ENCODE measurements around the gene DYRK1A.
"Not testable (repeated sequence)": the region's sequence is repeated elsewhere in the genome, so short reads cannot be mapped to it uniquely, and the experiment has no call there.

DYRK1A gene

GRCh38 chr21:37535130-37535529 lies 168.6 kb downstream of the DYRK1A start:
- DNase-seq (ENCODE audit: low read depth), result no peak
- TF ChIP-seq CTCF (IDR thresholded peaks at IDR 0.05; ENCODE audit: control insufficient read depth, insufficient read depth, low read depth, low read length, missing control alignments), result no peak
- H3K4me3 ChIP-seq (ENCODE audit: control insufficient read depth, low read depth, low read length), result no peak overlapping the region

GRCh38 chr21:37535672-37536071 lies 169.1 kb downstream of the DYRK1A start:
- no peak for DNase-seq (ENCODE audit: low read depth)
- no peak for TF ChIP-seq CTCF (IDR thresholded peaks at IDR 0.05; ENCODE audit: control insufficient read depth, insufficient read depth, low read depth, low read length, missing control alignments)
- no peak overlapping the region for H3K4me3 ChIP-seq (ENCODE audit: control insufficient read depth, low read depth, low read length)

GRCh38 chr21:37536616-37537278 lies 170.2 kb downstream of the DYRK1A start:
- DNase-seq (ENCODE audit: low read depth), result no peak
- no peak for TF ChIP-seq CTCF (IDR thresholded peaks at IDR 0.05; ENCODE audit: control insufficient read depth, insufficient read depth, low read depth, low read length, missing control alignments)
- H3K4me3 ChIP-seq (ENCODE audit: control insufficient read depth, low read depth, low read length), result no peak overlapping the region

- no peak for DNase-seq (ENCODE audit: low read depth)
- no peak for TF ChIP-seq CTCF (IDR thresholded peaks at IDR 0.05; ENCODE audit: control insufficient read depth, insufficient read depth, low read depth, low read length, missing control alignments)
- no peak overlapping the region for H3K4me3 ChIP-seq (ENCODE audit: control insufficient read depth, low read depth, low read length)
Observed at GRCh38 chr21:37537391-37537996, 170.9 kb downstream of the DYRK1A start.

GRCh38 chr21:37538971-37539590 lies 172.5 kb downstream of the DYRK1A start:
- no peak for DNase-seq (ENCODE audit: low read depth)
- no peak overlapping the region for H3K4me3 ChIP-seq (ENCODE audit: control insufficient read depth, low read depth, low read length)
- TF ChIP-seq CTCF (IDR thresholded peaks at IDR 0.05; ENCODE audit: control insufficient read depth, insufficient read depth, low read depth, low read length, missing control alignments), result no peak

GRCh38 chr21:37541128-37541527 lies 174.6 kb downstream of the DYRK1A start:
- not testable (repeated sequence) for DNase-seq (ENCODE audit: low read depth); H3K4me3 ChIP-seq (ENCODE audit: control insufficient read depth, low read depth, low read length)

GRCh38 chr21:37542512-37542911 lies 175.9 kb downstream of the DYRK1A start:
- H3K4me3 ChIP-seq (ENCODE audit: control insufficient read depth, low read depth, low read length), result no peak overlapping the region
- no peak for TF ChIP-seq CTCF (IDR thresholded peaks at IDR 0.05; ENCODE audit: control insufficient read depth, insufficient read depth, low read depth, low read length, missing control alignments)
- no peak for DNase-seq (ENCODE audit: low read depth)

Measured in AG09309 (cell line).